GM23338 (cell line): ENCODE results near the gene SLC35F4. TPM values are rescaled to one million over a fixed set of nuclear protein-coding genes. Genes with fewer than 3 reads are reported as not detected.

Experiments
- ATAC-seq: fragments of 200-7000 bp; cut with Tn5 transposase; 3 replicates; pipeline ENCODE4 v1.9.1; 2020
- DNase-seq: peaks from one replicate; pipeline ENCODE4 v3.0.0-alpha.2; 2015; ENCODE audit warnings: low spot score
- H2AFZ ChIP-seq: fragments of 200-600 bp; sonication (generic); 2 replicates; pipeline ENCODE4 v1.8.0; 2016; ENCODE audit warnings: antibody characterized with exemption, mild to moderate bottlenecking, moderate library complexity
- H3F3A ChIP-seq: fragments of 200-600 bp; sonication (generic); replicated peaks from 2 replicates; pipeline ENCODE4 v1.8.0; 2017; ENCODE audit warnings: antibody characterized with exemption, mixed run types, low read depth
- H3K27ac ChIP-seq: fragments of 200-600 bp; sonication (generic); 2 replicates; pipeline ENCODE4 v1.6.1; 2016; ENCODE audit warnings: low read depth
- H3K27me3 ChIP-seq: fragments of 200-600 bp; sonication (generic); 2 replicates; pipeline ENCODE4 v1.8.0; 2016; ENCODE audit warnings: mild to moderate bottlenecking, mixed run types, moderate library complexity; ENCODE audit not compliant: insufficient read depth
- H3K36me3 ChIP-seq: fragments of 200-600 bp; sonication (generic); 2 replicates; pipeline ENCODE4 v1.8.0; 2016; ENCODE audit warnings: mild to moderate bottlenecking; ENCODE audit not compliant: insufficient read depth
- H3K4me1 ChIP-seq: fragments of 200-600 bp; sonication (generic); 2 replicates; pipeline ENCODE4 v1.8.0; 2016; ENCODE audit warnings: mild to moderate bottlenecking, moderate library complexity; ENCODE audit not compliant: insufficient read depth
- H3K4me2 ChIP-seq: fragments of 200-600 bp; sonication (generic); 2 replicates; pipeline ENCODE4 v1.7.1; 2017; ENCODE audit warnings: mixed run types
- H3K4me3 ChIP-seq: fragments of 200-600 bp; sonication (generic); 2 replicates; pipeline ENCODE4 v1.6.1; 2016; ENCODE audit warnings: mixed run types
- H3K79me2 ChIP-seq: fragments of 200-600 bp; sonication (generic); replicated peaks from 2 replicates; pipeline ENCODE4 v1.8.0; 2017; ENCODE audit warnings: mild to moderate bottlenecking; ENCODE audit not compliant: insufficient read depth
- H3K9me2 ChIP-seq: fragments of 200-600 bp; sonication (generic); 2 replicates; pipeline ENCODE4 v1.8.0; 2017; ENCODE audit not compliant: insufficient read depth
- H4K20me1 ChIP-seq: fragments of 200-600 bp; sonication (generic); replicated peaks from 2 replicates; pipeline ENCODE4 v1.8.0; 2017; ENCODE audit warnings: mild to moderate bottlenecking; ENCODE audit not compliant: insufficient read depth
- H3K27ac Mint-ChIP-seq: 2 replicates; pipeline ENCODE4 v1.8.0; 2020; ENCODE audit warnings: inconsistent platforms, mild to moderate bottlenecking, moderate library complexity, mixed read lengths
- H3K27me3 Mint-ChIP-seq: 3 replicates; pipeline ENCODE4 v1.8.0; 2022; ENCODE audit warnings: low read depth, mild to moderate bottlenecking, moderate library complexity, mixed read lengths, inconsistent platforms; ENCODE audit not compliant: insufficient read depth, poor library complexity
- H3K36me3 Mint-ChIP-seq: 3 replicates; pipeline ENCODE4 v1.8.0; 2021; ENCODE audit warnings: low read depth, mild to moderate bottlenecking, inconsistent platforms, moderate library complexity, mixed read lengths
- H3K4me1 Mint-ChIP-seq: 3 replicates; pipeline ENCODE4 v1.8.0; 2020; ENCODE audit warnings: mild to moderate bottlenecking, inconsistent platforms, mixed read lengths
- H3K4me3 Mint-ChIP-seq: 3 replicates; pipeline ENCODE4 v1.8.0; 2021; ENCODE audit warnings: moderate library complexity, mild to moderate bottlenecking, inconsistent platforms, mixed read lengths
- H3K9me3 Mint-ChIP-seq: 3 replicates; pipeline ENCODE4 v1.8.0; 2020; ENCODE audit warnings: moderate library complexity, mild to moderate bottlenecking, inconsistent platforms, mixed read lengths
- CREB1 ChIP-seq: fragments of 250-450 bp; sonication (Bioruptor Pico); IDR thresholded peaks from 2 replicates; pipeline ENCODE4 v1.5.0; 2020; ENCODE audit warnings: low read depth, mild to moderate bottlenecking, moderate library complexity
- EZH2 ChIP-seq: fragments of 200-600 bp; sonication (generic); IDR thresholded peaks from one replicate; pipeline ENCODE4 v1.8.0; 2017; ENCODE audit warnings: antibody characterized with exemption, mild to moderate bottlenecking, low read depth; ENCODE audit not compliant: unreplicated experiment
- EZH2phosphoT487 ChIP-seq: fragments of 200-600 bp; sonication (generic); IDR thresholded peaks from one replicate; pipeline ENCODE4 v1.8.1; 2018; ENCODE audit warnings: antibody characterized with exemption; ENCODE audit not compliant: unreplicated experiment
- JUNB ChIP-seq: IDR thresholded peaks from one replicate; pipeline ENCODE4 v1.6.1; 2016; ENCODE audit warnings: antibody characterized with exemption; ENCODE audit not compliant: unreplicated experiment
- NANOG ChIP-seq: IDR thresholded peaks from 2 replicates; pipeline ENCODE4 v1.6.1; 2016; ENCODE audit warnings: antibody characterized with exemption, borderline replicate concordance
- STAT1 ChIP-seq: IDR thresholded peaks from one replicate; pipeline ENCODE4 v1.6.1; 2016; ENCODE audit warnings: antibody characterized with exemption; ENCODE audit not compliant: unreplicated experiment
- ZNF462 ChIP-seq: fragments of 250-450 bp; sonication (Bioruptor Pico); IDR thresholded peaks from 2 replicates; pipeline ENCODE4 v1.5.0; 2020; ENCODE audit warnings: mild to moderate bottlenecking, moderate library complexity
- polyA plus RNA-seq: library from polyadenylated mRNA; unstranded; fragments of >200 nt; fragmentation: Nextera tagmentation; extraction: Ambion mirVana; gene quantifications from 2 replicates; pipeline ENCODE4 v1.2.1, GENCODE V29; 2016
- total RNA-seq: library from RNA; depleted of rRNA; stranded (reverse); fragments of >200 nt; shearing (Covaris generic); gene quantifications from 2 replicates; pipeline ENCODE4 v1.2.3, GENCODE V29; 2014
- TF ChIP-seq, protein P1 (sequence below), 2 experiments: fragments of 200-600 bp in 1 of 2; sonication (generic) in 1 of 2; conservative IDR thresholded peaks; 2 replicates each; pipeline versions ENCODE4 v1.5.1 to v1.6.1; 2016 to 2017; ENCODE audit warnings: antibody characterized with exemption in 2 of 2, low read depth in 2 of 2, mild to moderate bottlenecking in 2 of 2, moderate library complexity in 1 of 2

The SLC35F4 gene
- total and polyA plus RNA-seq, 2 experiments from 2014 or later = 0.10 TPM; not detected in 1

GRCh38 chr14:57755018-57755521 lies 110.8 kb downstream of the SLC35F4 start (continued):
- no peak for TF ChIP-seq ZNF462
- TF ChIP-seq EZH2 = no peak
- no peak for TF ChIP-seq CREB1 (CRISPR knock-in tag)
- TF ChIP-seq, protein P1, sequence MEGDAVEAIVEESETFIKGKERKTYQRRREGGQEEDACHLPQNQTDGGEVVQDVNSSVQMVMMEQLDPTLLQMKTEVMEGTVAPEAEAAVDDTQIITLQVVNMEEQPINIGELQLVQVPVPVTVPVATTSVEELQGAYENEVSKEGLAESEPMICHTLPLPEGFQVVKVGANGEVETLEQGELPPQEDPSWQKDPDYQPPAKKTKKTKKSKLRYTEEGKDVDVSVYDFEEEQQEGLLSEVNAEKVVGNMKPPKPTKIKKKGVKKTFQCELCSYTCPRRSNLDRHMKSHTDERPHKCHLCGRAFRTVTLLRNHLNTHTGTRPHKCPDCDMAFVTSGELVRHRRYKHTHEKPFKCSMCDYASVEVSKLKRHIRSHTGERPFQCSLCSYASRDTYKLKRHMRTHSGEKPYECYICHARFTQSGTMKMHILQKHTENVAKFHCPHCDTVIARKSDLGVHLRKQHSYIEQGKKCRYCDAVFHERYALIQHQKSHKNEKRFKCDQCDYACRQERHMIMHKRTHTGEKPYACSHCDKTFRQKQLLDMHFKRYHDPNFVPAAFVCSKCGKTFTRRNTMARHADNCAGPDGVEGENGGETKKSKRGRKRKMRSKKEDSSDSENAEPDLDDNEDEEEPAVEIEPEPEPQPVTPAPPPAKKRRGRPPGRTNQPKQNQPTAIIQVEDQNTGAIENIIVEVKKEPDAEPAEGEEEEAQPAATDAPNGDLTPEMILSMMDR (conservative IDR thresholded peaks at IDR 0.05; ENCODE audit: low read depth in 2 of 2) = no peak
- no peak for TF ChIP-seq JUNB
- TF ChIP-seq EZH2phosphoT487 = no peak
- TF ChIP-seq NANOG = no peak

DNA sequence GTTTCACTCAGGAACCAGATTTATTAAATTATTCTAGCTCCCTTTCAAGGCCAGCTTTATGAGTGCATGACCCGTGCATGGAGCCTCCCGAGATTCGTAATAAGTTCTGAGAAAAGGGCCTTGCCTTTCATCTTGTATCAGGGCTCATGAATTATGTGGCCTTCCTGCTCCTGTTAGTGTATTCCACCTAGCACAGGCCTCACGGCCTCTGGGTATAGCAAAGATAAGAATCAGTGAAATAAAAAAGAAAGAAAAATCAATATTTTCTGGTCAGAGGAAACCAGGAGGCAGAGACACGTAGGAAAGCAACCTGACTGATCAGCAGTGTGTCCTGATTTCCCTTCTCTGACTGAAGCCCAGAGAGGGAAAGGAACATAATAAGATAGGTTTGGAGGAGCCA lies 111.4 kb downstream of the SLC35F4 start:
- H3K36me3 ChIP-seq = no peaks in the 10 kb centered on the region
- peaks cover 5% of the 10 kb centered on the region; the same call in 1 of the 2 replicates for H3K4me1 ChIP-seq
- H3K27me3 ChIP-seq = no peaks in the 10 kb centered on the region
- Mint-ChIP-seq H3K9me3 (no peaks in the 10 kb centered on the region), H3K4me1 (peaks cover 10% of the 10 kb centered on the region), H3K27ac (peak overlapping the region; percentile 73; the same call in 1 of the 2 replicates), H3K36me3 (no peaks in the 10 kb centered on the region), H3K27me3 (peaks cover 1% of the 10 kb centered on the region), H3K4me3 (no peak overlapping the region)
- H2AFZ ChIP-seq = peak overlapping the region; percentile 78
- H3K79me2 ChIP-seq = no peaks in the 10 kb centered on the region
- no peaks in the 10 kb centered on the region for H4K20me1 ChIP-seq
- no peaks in the 10 kb centered on the region for H3F3A ChIP-seq
- H3K4me2 ChIP-seq = no peak overlapping the region
- no peak for ATAC-seq
- DNase-seq = no peak
- no peak overlapping the region for H3K27ac ChIP-seq
- H3K4me3 ChIP-seq = no peak overlapping the region
- H3K9me2 ChIP-seq = peaks cover 12% of the 10 kb centered on the region; the same call in 1 of the 2 replicates
- no peak for TF ChIP-seq STAT1
- TF ChIP-seq ZNF462 = no peak
